ENCODE measurements around the gene UBE4B.
A peak's percentile ranks its signal among the peaks of the same experiment; 100 is the strongest.

The UBE4B gene

GRCh38 chr1:10121688-10122087 is 88.9 kb downstream of the UBE4B start:
- no peak for DNase-seq

GRCh38 chr1:10122926-10123325 is 90.2 kb downstream of the UBE4B start:
- no peak for DNase-seq

- DNase-seq = no peak
Observed at GRCh38 chr1:10128101-10128765, 95.5 kb downstream of the UBE4B start.

GRCh38 chr1:10132316-10132715 is 99.6 kb downstream of the UBE4B start:
- DNase-seq = no peak

- no peak for DNase-seq
Observed at GRCh38 chr1:10132852-10133251, 100.1 kb downstream of the UBE4B start.

GRCh38 chr1:10140981-10141380 is 108.2 kb downstream of the UBE4B start:
- DNase-seq = no peak

GRCh38 chr1:10143961-10144485 is 111.3 kb downstream of the UBE4B start:
- DNase-seq = no peak

- no peak for DNase-seq
Observed at GRCh38 chr1:10146391-10146790, 113.6 kb downstream of the UBE4B start.

GRCh38 chr1:10149231-10149630 is 116.5 kb downstream of the UBE4B start:
- no peak for DNase-seq

- DNase-seq = peak; percentile 10
Observed at GRCh38 chr1:10152709-10153284, 120.0 kb downstream of the UBE4B start.

GRCh38 chr1:10155087-10155712 is 122.4 kb downstream of the UBE4B start:
- DNase-seq = no peak

GRCh38 chr1:10160173-10160572 is 127.4 kb downstream of the UBE4B start:
- no peak for DNase-seq

- DNase-seq = no peak
Observed at GRCh38 chr1:10160907-10161490, 128.2 kb downstream of the UBE4B start.

GRCh38 chr1:10161541-10162290 is 129.0 kb downstream of the UBE4B start:
- no peak for DNase-seq

GRCh38 chr1:10168912-10169514 is 136.3 kb downstream of the UBE4B start:
- no peak for DNase-seq

- peak; percentile 4 for DNase-seq
Observed at GRCh38 chr1:10170239-10170574, 137.4 kb downstream of the UBE4B start.

GRCh38 chr1:10171105-10171767 is 138.5 kb downstream of the UBE4B start:
- no peak for DNase-seq

GRCh38 chr1:10171995-10172669 is 139.4 kb downstream of the UBE4B start:
- DNase-seq = no peak

- no peak for DNase-seq
Observed at GRCh38 chr1:10173582-10173981, 140.8 kb downstream of the UBE4B start.

GRCh38 chr1:10177876-10178275 is 145.1 kb downstream of the UBE4B start:
- no peak for DNase-seq

- DNase-seq = no peak
Observed at GRCh38 chr1:10178597-10179405, 146.0 kb downstream of the UBE4B start.
